GM18858 (cell line): ENCODE measurements around the gene REV3L.
"Not testable (repeated sequence)": the region's sequence is repeated elsewhere in the genome, so short reads cannot be mapped to it uniquely, and the experiment has no call there.

Experiments
- ATAC-seq: cut with Tn5 transposase; IDR thresholded peaks from one replicate; pipeline ENCODE4 v1.9.1; 2021; ENCODE audit not compliant: unreplicated experiment

The REV3L gene

GRCh38 chr6:111482959-111483735 is at the start of gene REV3L:
TSS of gene REV3L (minus strand) at chr6:111483218. CDS start at chr6:111482888, 330 bp downstream.
- ATAC-seq, result peak; percentile 5

- no peak for ATAC-seq
These were observed 48.2 kb upstream of the REV3L start for GRCh38 chr6:111531185-111531584.

- no peak for ATAC-seq
These were observed 47.6 kb upstream of the REV3L start for GRCh38 chr6:111530667-111531066.

GRCh38 chr6:111530218-111530617 is 47.2 kb upstream of the REV3L start:
- no peak for ATAC-seq

- ATAC-seq, result no peak
These were observed 44.3 kb upstream of the REV3L start for GRCh38 chr6:111527367-111527766.

DNA sequence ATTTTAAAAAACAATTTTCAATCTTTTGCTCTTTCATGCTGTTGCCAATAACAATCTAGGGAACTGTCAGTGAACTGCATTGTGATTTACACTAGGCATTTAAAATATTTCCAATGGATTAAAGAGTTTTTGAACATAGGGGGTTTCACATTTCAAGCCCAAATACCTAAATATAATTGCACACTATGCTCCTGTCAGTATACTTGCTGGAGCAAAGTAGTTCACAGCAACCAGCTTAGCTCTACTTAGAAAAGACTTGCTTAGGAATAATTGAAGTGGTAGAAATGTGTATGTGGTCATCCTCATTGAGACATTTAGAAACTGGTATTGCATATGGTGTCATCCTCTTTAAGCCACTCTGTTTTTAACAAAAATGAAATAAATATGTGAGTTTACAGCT is 41.7 kb upstream of the REV3L start:
- no peak for ATAC-seq

- ATAC-seq, result no peak
These were observed 41.2 kb upstream of the REV3L start for GRCh38 chr6:111524252-111524651.

DNA sequence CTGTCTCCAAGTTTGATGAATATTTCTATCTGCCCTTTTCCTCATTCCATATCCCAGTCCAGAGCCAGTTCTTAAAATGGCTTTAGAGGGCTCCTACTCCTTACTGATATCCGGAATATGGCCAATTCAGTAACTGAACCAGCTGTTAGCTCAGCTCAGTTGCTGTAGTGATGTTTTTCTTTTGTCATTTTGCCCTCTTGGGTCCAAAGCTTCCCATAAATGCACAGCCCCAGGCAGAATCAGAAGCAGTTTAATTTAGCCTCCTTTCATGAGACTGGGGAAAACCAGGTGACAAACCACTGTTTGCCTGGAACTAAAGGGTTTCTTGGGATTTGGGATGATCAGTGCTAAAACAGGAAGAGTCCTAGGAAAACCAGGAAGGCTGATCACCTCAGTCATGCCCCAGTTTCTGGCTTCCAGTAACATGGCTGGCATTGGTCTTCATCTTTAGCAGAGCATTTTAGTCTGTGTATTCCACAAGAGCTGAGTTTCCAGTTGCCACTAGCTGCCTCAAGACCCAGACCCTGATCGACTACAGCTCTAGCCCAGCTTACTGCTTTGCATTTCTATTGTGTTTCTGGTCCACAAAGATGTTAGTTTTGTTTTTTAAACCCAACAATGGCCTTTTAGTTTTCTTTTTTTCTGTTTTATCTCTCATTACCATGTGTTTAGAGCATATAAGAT is 40.6 kb upstream of the REV3L start:
- no peak for ATAC-seq

DNA sequence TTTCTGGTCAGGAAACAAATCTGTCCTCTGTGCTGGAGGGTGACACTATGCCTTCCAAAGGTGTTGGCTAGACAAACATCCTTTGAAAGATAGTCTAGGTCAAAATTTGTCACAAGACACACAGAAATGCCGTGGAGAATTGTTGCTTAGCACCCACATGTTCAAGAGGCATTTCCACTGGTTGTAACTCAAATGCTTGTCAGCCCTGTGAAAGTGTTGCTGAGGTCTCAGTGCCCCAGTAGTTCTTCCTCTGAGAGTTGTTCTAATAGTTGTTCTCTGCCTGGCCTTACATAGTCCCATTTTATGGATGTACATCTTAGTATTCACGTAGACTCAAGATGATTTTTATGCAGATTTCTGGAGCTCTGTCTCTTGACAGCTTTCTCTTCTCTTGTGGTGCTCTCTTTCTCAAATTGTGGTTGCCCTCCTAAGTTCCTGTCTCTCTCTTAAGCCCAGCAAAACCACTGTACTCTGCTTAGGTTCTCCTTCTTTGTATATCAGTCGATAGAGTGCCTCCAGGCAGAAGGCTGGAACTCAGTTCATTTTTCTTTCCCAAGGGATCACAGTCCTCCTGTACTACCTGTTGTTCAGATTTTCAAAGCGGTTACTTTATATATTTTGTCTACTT is 39.5 kb upstream of the REV3L start:
- ATAC-seq, result no peak

- ATAC-seq, result no peak
These were observed 38.7 kb upstream of the REV3L start for GRCh38 chr6:111521497-111522270.

- no peak for ATAC-seq
These were observed 37.5 kb upstream of the REV3L start for GRCh38 chr6:111520524-111520923.

DNA sequence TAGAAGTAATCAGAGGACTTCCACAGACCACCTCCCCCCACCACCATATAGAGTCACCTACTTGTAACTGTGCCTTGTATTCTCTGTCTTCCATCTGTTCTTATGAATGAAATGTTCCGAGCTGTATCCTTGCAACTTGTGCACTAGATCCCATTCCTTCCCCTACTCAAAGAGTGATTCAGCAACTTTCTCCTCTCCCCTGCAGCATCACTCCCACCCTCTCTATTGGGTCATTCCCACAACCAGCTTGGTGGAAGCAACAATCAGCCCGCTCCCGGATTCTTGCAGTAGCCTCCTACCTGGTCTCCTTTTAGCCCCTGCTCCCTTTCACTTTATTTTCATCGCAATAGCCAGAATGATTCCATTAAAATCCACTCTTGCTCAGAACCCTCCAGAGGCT is 34.9 kb upstream of the REV3L start:
- ATAC-seq, result no peak

- ATAC-seq, result no peak
These were observed 32.2 kb upstream of the REV3L start for GRCh38 chr6:111515259-111515658.

DNA sequence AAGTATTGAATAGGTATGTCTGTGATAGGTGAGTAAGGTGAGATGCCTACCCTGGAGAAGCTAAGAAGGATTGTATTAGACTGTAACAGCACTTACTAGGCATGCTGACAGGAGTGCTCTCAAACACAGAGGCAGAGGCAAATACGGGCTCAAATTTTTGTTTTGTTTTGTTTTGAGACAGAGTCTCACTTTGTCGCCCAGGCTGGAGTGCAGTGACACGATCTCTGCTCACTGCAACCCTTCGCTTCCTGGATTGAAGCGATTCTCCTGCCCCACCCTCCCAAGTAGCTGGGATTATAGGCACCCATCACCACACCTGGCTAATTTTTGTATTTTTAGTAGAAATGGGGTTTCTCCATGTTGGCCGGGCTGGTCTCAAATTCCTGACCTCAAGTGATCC is 31.5 kb upstream of the REV3L start:
- ATAC-seq, result not testable (repeated sequence)

DNA sequence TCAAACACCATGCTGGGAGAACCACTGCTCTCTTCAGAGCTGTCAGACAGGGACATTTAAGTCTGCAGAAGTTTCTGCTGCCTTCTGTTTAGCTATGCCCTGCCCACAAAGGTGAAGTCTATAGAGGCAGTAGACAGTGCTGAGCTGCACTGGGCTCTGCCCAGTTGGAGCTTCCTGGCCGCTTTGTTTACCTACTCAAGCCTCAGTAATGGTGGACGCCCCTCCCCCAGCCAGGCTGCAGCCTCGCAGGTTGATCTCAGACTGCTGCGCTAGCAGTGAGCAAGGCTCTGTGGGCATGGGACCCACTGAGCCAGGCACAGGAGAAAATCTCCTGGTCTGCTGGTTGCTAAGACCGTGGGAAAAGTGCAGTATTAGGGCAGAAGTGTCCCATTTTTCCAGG is 24.2 kb upstream of the REV3L start:
- ATAC-seq, result not testable (repeated sequence)

DNA sequence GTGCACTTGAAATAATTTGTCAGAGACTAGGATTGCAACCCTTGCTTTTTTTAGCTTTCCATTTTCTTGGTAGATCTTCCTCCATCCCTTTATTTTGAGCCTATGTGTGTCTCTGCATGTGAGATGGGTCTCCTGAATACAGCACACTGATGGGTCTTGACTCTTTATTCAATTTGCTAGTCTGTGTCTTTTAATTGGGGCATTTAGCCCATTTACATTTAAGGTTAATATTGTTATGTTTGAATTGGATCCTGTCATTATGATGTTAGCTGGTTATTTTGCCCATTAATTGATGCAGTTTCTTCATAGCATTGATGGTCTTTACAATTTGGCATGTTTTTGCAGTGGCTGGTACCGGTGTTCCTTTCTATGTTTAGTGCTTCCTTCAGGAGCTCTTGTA is 22.5 kb upstream of the REV3L start:
- ATAC-seq, result not testable (repeated sequence)

DNA sequence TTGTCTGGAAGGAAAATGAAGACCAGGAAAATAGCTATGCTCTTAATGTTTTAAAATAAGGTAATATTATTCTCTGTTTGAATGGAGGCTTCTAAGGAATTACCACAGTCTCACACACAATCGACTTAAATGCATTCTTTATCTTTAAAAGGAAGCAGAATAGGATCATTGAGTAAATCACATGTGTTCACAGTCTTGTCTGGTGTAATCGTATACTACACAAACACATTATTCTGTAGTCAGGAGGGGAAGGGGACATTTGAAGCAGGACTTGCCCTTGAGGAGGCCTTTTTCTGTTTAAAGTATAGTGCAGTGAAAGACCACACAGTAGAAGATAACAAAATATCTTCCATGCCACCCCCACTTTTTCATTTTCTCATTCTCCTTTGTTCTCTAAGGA is 20.6 kb upstream of the REV3L start:
- ATAC-seq, result no peak

- no peak for ATAC-seq
These were observed 20.2 kb upstream of the REV3L start for GRCh38 chr6:111503194-111503593.

- no peak for ATAC-seq
These were observed 19.1 kb upstream of the REV3L start for GRCh38 chr6:111502154-111502553.

DNA sequence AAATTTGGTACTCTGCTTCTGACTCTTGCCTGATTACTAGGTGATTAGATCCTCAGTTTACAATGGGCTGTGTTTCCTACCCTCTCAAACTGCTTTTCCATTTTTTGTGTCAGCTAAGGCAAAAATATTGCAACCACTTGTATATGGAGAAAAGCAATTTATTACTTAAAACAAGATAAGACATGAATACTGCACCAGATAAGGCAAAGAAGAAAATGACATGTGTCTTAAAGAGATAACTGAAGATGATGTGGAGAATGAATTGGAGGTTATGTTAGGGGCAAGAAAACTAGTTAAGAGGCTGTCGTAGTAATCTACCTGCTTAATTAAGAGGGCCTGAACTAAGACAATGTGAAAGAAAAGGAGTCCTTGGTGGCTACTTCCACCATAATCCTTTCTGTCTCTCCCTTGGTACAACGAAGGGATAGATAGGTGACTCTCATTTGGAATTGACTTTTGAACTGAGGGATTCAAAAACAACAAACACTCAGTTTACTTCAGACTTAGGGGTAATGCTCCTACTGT is 16.3 kb upstream of the REV3L start:
- no peak for ATAC-seq
